A673 (cell line): Measurements from ENCODE around the gene SRRD.

ENCODE experiments used
- CTCF ChIP-seq: fragments of 300-800, 200-600 bp; sonication (generic); conservative IDR thresholded peaks from 2 replicates; pipeline ENCODE4 v1.5.1; 2017; ENCODE audit warnings: low read depth, mild to moderate bottlenecking, antibody characterized with exemption, low read length, moderate library complexity, mixed read lengths
- EZH2 ChIP-seq: fragments of 200-600 bp; sonication (generic); IDR thresholded peaks from 2 replicates; pipeline ENCODE4 v1.6.1; 2017; ENCODE audit warnings: borderline replicate concordance, low read depth, mild to moderate bottlenecking, mixed read lengths, antibody characterized with exemption, low read length; ENCODE audit not compliant: poor library complexity, severe bottlenecking

- TF ChIP-seq CTCF: no peak
- TF ChIP-seq EZH2: no peak
These were observed 12.8 kb downstream of the SRRD start for GRCh38 chr22:26496456-26496855.
